DMS114 treated with DMSO at 0.1 percent for 48 hours (cell line): ENCODE results near the gene MSANTD1.

Experiments used
- DNase-seq: peaks from one replicate; lab custom pipeline; 2025; ENCODE audit not compliant: unreplicated experiment; lab: John Stamatoyannopoulos, UW

MSANTD1 gene

GRCh38 chr4:3262208-3263052 is 13.5 kb downstream of the MSANTD1 start:
- DNase-seq = no peak

- DNase-seq = no peak
Measured at GRCh38 chr4:3263053-3263875, 14.3 kb downstream of the MSANTD1 start.

- DNase-seq = no peak
Measured at GRCh38 chr4:3263876-3264193, 14.9 kb downstream of the MSANTD1 start.

- DNase-seq = no peak
Measured at GRCh38 chr4:3266076-3266475, 17.1 kb downstream of the MSANTD1 start.

- DNase-seq = no peak
Measured at GRCh38 chr4:3267576-3268394, 18.8 kb downstream of the MSANTD1 start.

- DNase-seq = no peak
Measured at GRCh38 chr4:3268395-3269104, 19.6 kb downstream of the MSANTD1 start.

- no peak for DNase-seq
Measured at GRCh38 chr4:3269105-3269927, 20.4 kb downstream of the MSANTD1 start.

- no peak for DNase-seq
Measured at GRCh38 chr4:3269991-3270611, 21.1 kb downstream of the MSANTD1 start.

GRCh38 chr4:3271131-3271530 is 22.2 kb downstream of the MSANTD1 start:
- no peak for DNase-seq

GRCh38 chr4:3276986-3277385 is 28.0 kb downstream of the MSANTD1 start:
- DNase-seq = no peak

- no peak for DNase-seq
Measured at GRCh38 chr4:3280466-3280865, 31.5 kb downstream of the MSANTD1 start.

- DNase-seq = no peak
Measured at GRCh38 chr4:3283483-3283882, 34.5 kb downstream of the MSANTD1 start.

GRCh38 chr4:3283916-3284315 is 35.0 kb downstream of the MSANTD1 start:
- no peak for DNase-seq

GRCh38 chr4:3284734-3285557 is 36.0 kb downstream of the MSANTD1 start:
- no peak for DNase-seq

- DNase-seq = no peak
Measured at GRCh38 chr4:3285558-3286334, 36.8 kb downstream of the MSANTD1 start.

GRCh38 chr4:3286335-3287175 is 37.6 kb downstream of the MSANTD1 start:
- no peak for DNase-seq
